Left lung (tissue), 10 donors: ENCODE measurements around the gene BPIFB3. TPM values are rescaled to one million over a fixed set of nuclear protein-coding genes. Genes with fewer than 3 reads are reported as not detected.

Experiments
- ATAC-seq: fragments of 200-7000 bp; cut with Tn5 transposase; one replicate; pipeline ENCODE4 v1.9.1; 2020; ENCODE audit warnings: moderate library complexity
- DNase-seq, 4 donors: peaks; one replicate each; pipeline ENCODE4 v3.0.0-alpha.2; 2013 to 2020
- H3K27ac ChIP-seq, 2 donors: fragments of 200-600 bp; sonication (generic) in 1 of 2; one replicate each; pipeline versions ENCODE4 v1.5.0 to v1.8.0; 2020 to 2021
- H3K27me3 ChIP-seq, 2 donors: fragments of 200-600 bp; sonication (generic) in 1 of 2; one replicate each; pipeline versions ENCODE4 v1.5.0 to v1.8.0; 2020 to 2021
- H3K36me3 ChIP-seq, 2 donors: fragments of 200-600 bp; sonication (generic) in 1 of 2; one replicate each; pipeline versions ENCODE4 v1.5.0 to v1.8.0; 2020 to 2021
- H3K4me1 ChIP-seq, 2 donors: fragments of 200-600 bp; one replicate each; pipeline ENCODE4 v1.8.0; 2021
- H3K4me3 ChIP-seq, 2 donors: fragments of 200-600 bp; sonication (generic) in 1 of 2; one replicate each; pipeline versions ENCODE4 v1.5.0 to v1.8.0; 2020 to 2021; ENCODE audit warnings: mild to moderate bottlenecking in 1 of 2
- H3K9me3 ChIP-seq, 2 donors: fragments of 200-600 bp; sonication (generic) in 1 of 2; one replicate each; pipeline versions ENCODE4 v1.5.0 to v1.8.0; 2020 to 2021
- CTCF ChIP-seq, 2 donors: fragments of 200-600 bp; sonication (generic) in 1 of 2; IDR thresholded peaks; one replicate each; pipeline versions ENCODE4 v1.5.0 to v1.8.0; 2021; ENCODE audit warnings: antibody characterized with exemption in 2 of 2
- intact Hi-C, 2 donors: fragments of 100-400 bp; cut with DNase I; formaldehyde crosslinking; loops; one replicate each; pipeline versions ENCODE4 v1.11.2 to v1.14.2; 2022
- polyA plus RNA-seq, 6 donors: library from polyadenylated mRNA; unstranded; fragments of 120-200 nt; gene quantifications; one replicate each; pipeline ENCODE4 v1.2.1, GENCODE V29; 2013; ENCODE audit not compliant: insufficient read length in 6 of 6
- total RNA-seq, 2 donors: library from RNA; stranded (reverse); fragmentation: NEBNext Ultra II Directional; extraction: Animal tissue kit (Norgen Biotek cat#: 25700); gene quantifications; one replicate each; pipeline ENCODE4 v1.2.1, GENCODE V29; 2021
- donor health status: DM: no; HTN: yes; CAD: no.
- donor health status: DM: no; HTN: no; CAD: no.

Gene BPIFB3
- total and polyA plus RNA-seq, 8 donors = not detected

DNA sequence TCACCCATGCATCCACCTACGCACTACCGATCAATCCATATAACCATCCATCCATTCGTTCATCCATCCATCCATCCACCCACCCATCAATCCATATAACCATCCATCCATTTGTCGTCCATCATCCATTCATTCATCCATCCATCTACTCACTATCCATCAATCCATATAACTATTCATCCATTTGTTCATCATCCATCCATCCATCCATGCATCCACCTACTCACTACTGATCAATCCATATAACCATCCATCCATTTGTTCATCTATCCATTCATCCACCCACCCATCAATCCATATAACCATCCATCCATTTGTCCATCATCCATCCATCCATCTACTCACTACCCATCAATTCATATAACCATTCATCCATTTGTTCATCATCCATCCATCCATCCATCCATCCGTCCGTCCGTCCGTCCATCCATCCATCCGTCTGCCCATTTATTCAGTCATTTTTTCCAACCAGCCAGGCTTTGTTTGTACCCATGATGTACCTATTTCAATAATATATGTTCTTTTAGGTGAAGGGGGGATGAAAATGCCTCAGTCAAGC, 28.3 kb upstream of the BPIFB3 start:
- H3K4me1 ChIP-seq = no peaks in the 10 kb centered on the region
- H3K27me3 ChIP-seq = peaks cover 0 to 12% of the 10 kb centered on the region in 2 donors
- H3K4me3 ChIP-seq = no peak overlapping the region
- H3K9me3 ChIP-seq = no peaks in the 10 kb centered on the region
- H3K36me3 ChIP-seq = no peaks in the 10 kb centered on the region
- TF ChIP-seq CTCF (IDR thresholded peaks at IDR 0.05) = no peak
- ATAC-seq (no peak), DNase-seq (no peak)
- no peak overlapping the region for H3K27ac ChIP-seq
- intact Hi-C loops = no loop called here

DNA sequence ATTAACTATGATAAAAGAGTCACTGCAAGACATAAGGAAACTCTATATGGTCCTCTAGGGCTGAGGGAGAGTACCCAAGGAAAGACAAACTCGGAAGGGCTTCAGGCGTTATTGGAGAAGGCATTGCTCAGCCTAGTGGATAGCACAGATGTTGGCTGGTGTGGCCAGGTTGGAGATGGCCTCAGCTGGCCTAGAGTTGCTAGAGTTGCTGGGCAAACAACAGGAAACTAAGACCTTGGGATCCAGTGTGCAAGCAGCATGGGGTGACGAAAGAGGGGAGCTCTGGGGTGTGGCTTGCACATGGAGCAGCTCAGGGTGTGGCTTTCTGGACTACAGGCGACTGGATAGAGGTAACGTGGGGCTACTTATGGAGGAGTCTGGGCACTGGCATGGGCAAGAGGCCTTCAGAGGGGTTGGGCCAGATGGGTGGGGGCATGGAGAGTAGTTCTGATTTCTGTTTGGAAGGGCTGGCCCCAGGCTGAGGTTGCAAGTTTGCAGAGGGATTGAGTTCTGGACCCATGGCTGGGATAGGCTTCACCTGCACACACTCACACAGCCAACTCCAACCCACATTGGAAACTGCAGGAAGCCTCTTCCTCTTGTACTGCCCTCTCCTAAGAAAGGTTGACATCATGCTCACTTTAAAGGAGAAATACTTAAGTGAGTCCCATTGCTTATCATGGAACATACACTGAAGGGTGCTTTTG, 27.5 kb upstream of the BPIFB3 start:
- Histone ChIP-seq H3K4me3 (no peak overlapping the region), H3K27ac (no peak overlapping the region), H3K4me1 (no peaks in the 10 kb centered on the region), H3K36me3 (no peaks in the 10 kb centered on the region), H3K27me3 (peaks cover 0 to 18% of the 10 kb centered on the region in 2 donors), H3K9me3 (no peaks in the 10 kb centered on the region)
- DNase-seq (no peak), ATAC-seq (peak; percentile 73)
- no peak for TF ChIP-seq CTCF (IDR thresholded peaks at IDR 0.05)
- intact Hi-C loops = no loop called here

GRCh38 chr20:33026779-33027759, 26.6 kb upstream of the BPIFB3 start:
- intact Hi-C loops = no loop called here
- no peaks in the 10 kb centered on the region for H3K4me1 ChIP-seq
- H3K4me3 ChIP-seq = no peak overlapping the region
- TF ChIP-seq CTCF (IDR thresholded peaks at IDR 0.05) = no peak
- peaks cover 0 to 18% of the 10 kb centered on the region in 2 donors for H3K27me3 ChIP-seq
- no peak overlapping the region for H3K27ac ChIP-seq
- H3K36me3 ChIP-seq = no peaks in the 10 kb centered on the region
- no peak for ATAC-seq
- DNase-seq = no peak
- H3K9me3 ChIP-seq = no peaks in the 10 kb centered on the region

DNA sequence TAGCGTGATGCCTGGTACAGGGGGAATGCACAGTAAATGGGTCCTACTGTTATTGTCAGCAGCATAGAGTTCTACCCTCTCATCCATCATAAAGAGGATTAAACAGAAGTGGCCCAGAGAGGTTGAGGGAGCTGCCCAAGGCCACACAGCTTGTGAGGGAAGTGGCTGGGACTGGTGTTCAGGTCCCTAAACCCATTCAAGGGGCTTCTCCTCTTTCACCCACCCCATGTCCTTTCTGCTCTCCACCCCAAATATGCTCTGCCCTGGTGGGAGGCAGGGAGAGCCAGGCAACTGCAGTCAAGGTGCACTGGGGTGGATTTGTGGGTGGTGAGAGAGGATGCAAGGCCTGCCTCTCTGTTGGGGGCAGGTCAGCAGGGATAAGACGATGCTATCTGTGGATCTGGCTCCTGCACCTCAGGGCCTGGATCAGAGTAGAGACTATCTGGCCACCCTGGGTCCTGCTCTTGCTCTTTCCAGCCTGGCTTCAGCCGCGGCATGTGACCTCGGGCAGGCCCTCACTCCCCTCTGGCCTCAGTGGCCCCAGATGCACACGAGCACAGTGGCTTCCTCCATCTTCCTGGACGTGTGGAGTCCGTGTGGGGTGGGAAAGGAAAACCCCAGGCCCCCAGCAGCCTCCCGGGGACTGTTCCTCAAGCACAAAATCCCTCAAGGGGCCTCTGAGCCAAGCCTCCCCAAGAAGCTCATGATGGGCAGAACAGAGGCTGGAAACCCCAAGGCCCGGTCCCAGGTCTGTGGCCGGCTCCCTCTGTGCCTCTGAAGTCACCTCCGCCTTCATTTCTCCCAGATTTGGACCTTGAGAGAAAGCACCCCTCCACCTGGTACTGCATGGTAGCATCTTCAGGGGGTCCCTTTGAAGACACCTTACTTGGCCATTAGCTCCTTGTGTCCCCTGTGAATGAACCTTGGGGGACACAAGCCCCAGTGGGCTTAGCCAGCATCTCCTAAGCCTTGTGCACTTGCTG, 25.6 kb upstream of the BPIFB3 start:
- H3K27me3 ChIP-seq = peaks cover 0 to 18% of the 10 kb centered on the region in 2 donors
- H3K27ac ChIP-seq = no peak overlapping the region
- no peaks in the 10 kb centered on the region for H3K36me3 ChIP-seq
- H3K4me3 ChIP-seq = no peak overlapping the region
- intact Hi-C loops = no loop called here
- H3K9me3 ChIP-seq = no peaks in the 10 kb centered on the region
- DNase-seq (no peak), ATAC-seq (no peak)
- TF ChIP-seq CTCF (IDR thresholded peaks at IDR 0.05) = no peak
- H3K4me1 ChIP-seq = no peaks in the 10 kb centered on the region
